ENCODE data around the gene ZCCHC4. TPM values are rescaled to one million over a fixed set of nuclear protein-coding genes. Genes with fewer than 3 reads are reported as not detected.

The ZCCHC4 gene
- total RNA-seq, 1 experiment from 2014 or later, result 18.0 TPM

- no peaks in the 10 kb centered on the region for H3K36me3 ChIP-seq (ENCODE audit: insufficient read depth, low read length, poor library complexity, severe bottlenecking)
- ChIA-PET POLR2A (ENCODE audit: low non-redundant PET) (no interaction called here), CTCF (no interaction called here)
- intact Hi-C loops (cut with micrococcal nuclease; ENCODE audit: unreplicated experiment), result no loop called here
- no TSS peak for BruUV-seq (replicated peaks)
- no peak for DNase-seq (ENCODE audit: low spot score)
- H3K27me3 ChIP-seq (replicated peaks; ENCODE audit: insufficient read depth, low read depth, low read length, poor library complexity), result no peaks in the 10 kb centered on the region
- no peaks in the 10 kb centered on the region for H3K4me1 ChIP-seq (ENCODE audit: insufficient read depth, low read length, poor library complexity, severe bottlenecking)
- no peak overlapping the region for H3K4me3 ChIP-seq (ENCODE audit: low read depth, low read length, poor library complexity, severe bottlenecking)
- TF ChIP-seq EZH2 (IDR thresholded peaks at IDR 0.05; ENCODE audit: borderline replicate concordance, low read depth, low read length, poor library complexity, severe bottlenecking) (no peak), CTCF (conservative IDR thresholded peaks at IDR 0.05; ENCODE audit: low read depth, low read length) (no peak)
- no peak overlapping the region for H3K27ac ChIP-seq (ENCODE audit: low read depth, low read length, poor library complexity, severe bottlenecking)
- no peaks in the 10 kb centered on the region for H3K9me3 ChIP-seq (ENCODE audit: low read depth, low read length, poor library complexity, severe bottlenecking)
These were observed 39.3 kb downstream of the ZCCHC4 start for GRCh38 chr4:25351777-25352416.

DNA sequence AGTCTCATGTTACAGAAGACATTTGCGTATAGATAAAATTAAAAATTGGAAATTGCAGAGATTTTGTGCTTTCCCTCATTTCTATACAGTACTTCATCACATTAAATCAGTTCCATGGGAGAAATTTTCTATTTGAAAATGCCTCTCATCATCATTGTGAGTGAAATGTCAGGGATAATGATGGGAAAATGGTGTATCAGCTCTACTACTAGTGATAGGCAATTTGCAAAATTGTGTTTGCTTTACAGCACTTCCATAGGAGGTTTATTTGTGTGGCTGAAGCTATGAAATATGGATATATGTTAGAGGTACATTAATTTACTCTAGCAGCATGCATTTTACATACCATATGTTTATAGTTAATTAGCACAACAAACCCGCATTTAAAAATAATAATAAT is 43.5 kb downstream of the ZCCHC4 start:
- Histone ChIP-seq H3K4me1 (ENCODE audit: insufficient read depth, low read length, poor library complexity, severe bottlenecking) (no peaks in the 10 kb centered on the region), H3K27me3 (replicated peaks; ENCODE audit: insufficient read depth, low read depth, low read length, poor library complexity) (no peaks in the 10 kb centered on the region), H3K9me3 (ENCODE audit: low read depth, low read length, poor library complexity, severe bottlenecking) (no peaks in the 10 kb centered on the region), H3K4me3 (ENCODE audit: low read depth, low read length, poor library complexity, severe bottlenecking) (no peak overlapping the region), H3K27ac (ENCODE audit: low read depth, low read length, poor library complexity, severe bottlenecking) (no peak overlapping the region), H3K36me3 (ENCODE audit: insufficient read depth, low read length, poor library complexity, severe bottlenecking) (no peaks in the 10 kb centered on the region)
- DNase-seq (ENCODE audit: low spot score), result no peak
- CTCF ChIA-PET, result no interaction called here
- no TSS peak for BruUV-seq (replicated peaks)
- no peak for TF ChIP-seq EZH2 (IDR thresholded peaks at IDR 0.05; ENCODE audit: borderline replicate concordance, low read depth, low read length, poor library complexity, severe bottlenecking)
- no peak for TF ChIP-seq CTCF (conservative IDR thresholded peaks at IDR 0.05; ENCODE audit: low read depth, low read length)
- POLR2A ChIA-PET (ENCODE audit: low non-redundant PET), result no interaction called here
- intact Hi-C loops (cut with micrococcal nuclease; ENCODE audit: unreplicated experiment), result no loop called here

- H3K9me3 ChIP-seq (ENCODE audit: low read depth, low read length, poor library complexity, severe bottlenecking), result no peaks in the 10 kb centered on the region
- no peak for DNase-seq (ENCODE audit: low spot score)
- CTCF ChIA-PET, result no interaction called here
- BruUV-seq (replicated peaks), result no TSS peak
- POLR2A ChIA-PET (ENCODE audit: low non-redundant PET), result no interaction called here
- intact Hi-C loops (cut with micrococcal nuclease; ENCODE audit: unreplicated experiment), result no loop called here
- H3K27me3 ChIP-seq (replicated peaks; ENCODE audit: insufficient read depth, low read depth, low read length, poor library complexity), result no peaks in the 10 kb centered on the region
- H3K4me1 ChIP-seq (ENCODE audit: insufficient read depth, low read length, poor library complexity, severe bottlenecking), result no peaks in the 10 kb centered on the region
- no peaks in the 10 kb centered on the region for H3K36me3 ChIP-seq (ENCODE audit: insufficient read depth, low read length, poor library complexity, severe bottlenecking)
- H3K4me3 ChIP-seq (ENCODE audit: low read depth, low read length, poor library complexity, severe bottlenecking), result no peak overlapping the region
- H3K27ac ChIP-seq (ENCODE audit: low read depth, low read length, poor library complexity, severe bottlenecking), result no peak overlapping the region
- no peak for TF ChIP-seq EZH2 (IDR thresholded peaks at IDR 0.05; ENCODE audit: borderline replicate concordance, low read depth, low read length, poor library complexity, severe bottlenecking)
- no peak for TF ChIP-seq CTCF (conservative IDR thresholded peaks at IDR 0.05; ENCODE audit: low read depth, low read length)
These were observed 46.1 kb downstream of the ZCCHC4 start for GRCh38 chr4:25358515-25359275.

Measured in A673 (cell line).